Measurements from ENCODE around the gene KCNAB3. TPM values are rescaled to one million over a fixed set of nuclear protein-coding genes. Genes with fewer than 3 reads are reported as not detected.
A peak's percentile ranks its signal among the peaks of the same experiment; 100 is the strongest.
"Not testable (repeated sequence)": the region's sequence is repeated elsewhere in the genome, so short reads cannot be mapped to it uniquely, and the experiment has no call there.

The KCNAB3 gene
- total RNA-seq, 4 donors from 2014 or later, result 3.4 to 32.7 (median 19.5) TPM; not detected in 1

- no peak for TF ChIP-seq CTCF (IDR thresholded peaks at IDR 0.05)
- TF ChIP-seq POLR2A (IDR thresholded peaks at IDR 0.05), result no peak
- Histone ChIP-seq H3K4me3 (no peak overlapping the region), H3K27me3 (no peaks in the 10 kb centered on the region), H3K4me1 (no peaks in the 10 kb centered on the region), H3K27ac (peak overlapping the region; percentile 72 to 77), H3K36me3 (no peaks in the 10 kb centered on the region), H3K9me3 (no peaks in the 10 kb centered on the region)
- DNase-seq, result peak; percentile 80 to 89
- intact Hi-C loops (cut with DNase I; ENCODE audit: low total_unique reads), result no loop called here
These were observed 26.7 kb upstream of the KCNAB3 start for GRCh38 chr17:7956228-7956965.

GRCh38 chr17:7955414-7956227, 26.0 kb upstream of the KCNAB3 start:
- intact Hi-C loops (cut with DNase I; ENCODE audit: low total_unique reads), result no loop called here
- no peaks in the 10 kb centered on the region for H3K27me3 ChIP-seq
- no peaks in the 10 kb centered on the region for H3K9me3 ChIP-seq
- no peak for TF ChIP-seq POLR2A (IDR thresholded peaks at IDR 0.05)
- no peak for TF ChIP-seq CTCF (IDR thresholded peaks at IDR 0.05)
- no peaks in the 10 kb centered on the region for H3K36me3 ChIP-seq
- no peaks in the 10 kb centered on the region for H3K4me1 ChIP-seq
- H3K27ac ChIP-seq, result peak overlapping the region; percentile 72 to 77
- H3K4me3 ChIP-seq, result no peak overlapping the region
- DNase-seq, result no peak

GRCh38 chr17:7953266-7953665, 23.6 kb upstream of the KCNAB3 start:
- intact Hi-C loops (cut with DNase I; ENCODE audit: low total_unique reads); DNase-seq; H3K27me3 ChIP-seq: not testable (repeated sequence)

GRCh38 chr17:7951143-7951792, 21.6 kb upstream of the KCNAB3 start:
- no peak for TF ChIP-seq CTCF (IDR thresholded peaks at IDR 0.05)
- TF ChIP-seq POLR2A (IDR thresholded peaks at IDR 0.05), result no peak
- H3K9me3 ChIP-seq, result no peaks in the 10 kb centered on the region

More at GRCh38 chr17:7953266-7953665, 23.6 kb upstream of the KCNAB3 start:
- H3K27ac ChIP-seq, H3K9me3 ChIP-seq, H3K4me3 ChIP-seq, H3K4me1 ChIP-seq, H3K36me3 ChIP-seq: not testable (repeated sequence)

GRCh38 chr17:7950578-7950977, 20.9 kb upstream of the KCNAB3 start:
- DNase-seq, result no peak
- peak overlapping the region in 1 of 2 donors; percentile 74 for H3K27ac ChIP-seq
- H3K4me1 ChIP-seq, result no peaks in the 10 kb centered on the region
- no peak overlapping the region for H3K4me3 ChIP-seq
- intact Hi-C loops (cut with DNase I; ENCODE audit: low total_unique reads), result no loop called here
- no peaks in the 10 kb centered on the region for H3K9me3 ChIP-seq
- TF ChIP-seq CTCF (IDR thresholded peaks at IDR 0.05), result no peak
- TF ChIP-seq POLR2A (IDR thresholded peaks at IDR 0.05), result no peak
- no peaks in the 10 kb centered on the region for H3K36me3 ChIP-seq
- no peaks in the 10 kb centered on the region for H3K27me3 ChIP-seq

More at GRCh38 chr17:7951143-7951792, 21.6 kb upstream of the KCNAB3 start:
- Histone ChIP-seq H3K27ac (peak overlapping the region; percentile 74), H3K4me3 (no peak overlapping the region), H3K4me1 (no peaks in the 10 kb centered on the region), H3K36me3 (no peaks in the 10 kb centered on the region), H3K27me3 (no peaks in the 10 kb centered on the region)
- no peak for DNase-seq
- intact Hi-C loops (cut with DNase I; ENCODE audit: low total_unique reads), result no loop called here
